Body of pancreas (tissue), 4 donors: ENCODE measurements around the gene MGLL. TPM values are rescaled to one million over a fixed set of nuclear protein-coding genes. Genes with fewer than 3 reads are reported as not detected.

Experiments
- ATAC-seq: fragments of 150-250 bp; one replicate; pipeline ENCODE4 v1.9.1; 2016
- DNase-seq, 4 donors: peaks; one replicate each; pipeline ENCODE4 v3.0.0-alpha.2; 2019
- H3K27ac ChIP-seq, 4 donors: fragments of 200-600 bp; sonication (generic); 1 replicate in 3 of 4; 2 replicates in 1 of 4; pipeline versions ENCODE4 v1.5.1 to v1.6.1; 2016 to 2019; ENCODE audit warnings: mild to moderate bottlenecking in 1 of 4, mixed read lengths in 1 of 4, moderate library complexity in 1 of 4
- H3K27me3 ChIP-seq, 2 donors: fragments of 200-600 bp; sonication (generic); one replicate each; pipeline ENCODE4 v1.6.0; 2016; ENCODE audit warnings: mild to moderate bottlenecking in 1 of 2
- H3K36me3 ChIP-seq, 2 donors: fragments of 200-600 bp; sonication (generic); replicated peaks in 1 of 2; 2 replicates each; pipeline ENCODE4 v1.5.1; 2016; ENCODE audit warnings: low read depth in 2 of 2; ENCODE audit not compliant: insufficient read depth in 1 of 2
- H3K4me1 ChIP-seq: fragments of 200-600 bp; sonication (generic); one replicate; pipeline ENCODE4 v1.6.0; 2016
- H3K4me3 ChIP-seq, 2 donors: fragments of 200-600 bp; sonication (generic); 1 replicate in 1 of 2; 2 replicates in 1 of 2; pipeline ENCODE4 v1.5.1; 2016 to 2019
- H3K9me3 ChIP-seq, 3 donors: fragments of 200-600 bp; sonication (generic); 1 replicate in 2 of 3; 2 replicates in 1 of 3; pipeline ENCODE4 v1.5.1; 2016
- POLR2A ChIP-seq, 3 donors: fragments of 450-650 bp; IDR thresholded peaks; one replicate each; pipeline ENCODE4 v1.6.1; 2016; ENCODE audit warnings: antibody characterized with exemption in 3 of 3, mild to moderate bottlenecking in 2 of 3
- WGBS, 2 donors: methylation state at CpG; one replicate each; pipeline ENCODE4 v1.1.5; 2017; 5-methylcytosine and 5-hydroxymethylcytosine counted together
- intact Hi-C: fragments of 100-400 bp; cut with DNase I; formaldehyde crosslinking; loops from one replicate; pipeline ENCODE4 v1.15.1; 2023
- total RNA-seq, 2 donors: library from RNA; depleted of rRNA; stranded (reverse); fragments of >200 nt; gene quantifications; one replicate each; pipeline ENCODE4 v1.1.0, GENCODE V29; 2016
- TF ChIP-seq, protein P1 (sequence below), 7 experiments: fragments of 450-650 bp in 4 of 7; fragments of 200-600 bp in 3 of 7; sonication (generic) in 3 of 7; IDR thresholded peaks; one replicate each; pipeline ENCODE4 v1.5.1; 2016 to 2019; ENCODE audit warnings: antibody characterized with exemption in 7 of 7

Gene MGLL
- total RNA-seq, 2 donors from 2014 or later, result 14.8 to 20.2 TPM

DNA sequence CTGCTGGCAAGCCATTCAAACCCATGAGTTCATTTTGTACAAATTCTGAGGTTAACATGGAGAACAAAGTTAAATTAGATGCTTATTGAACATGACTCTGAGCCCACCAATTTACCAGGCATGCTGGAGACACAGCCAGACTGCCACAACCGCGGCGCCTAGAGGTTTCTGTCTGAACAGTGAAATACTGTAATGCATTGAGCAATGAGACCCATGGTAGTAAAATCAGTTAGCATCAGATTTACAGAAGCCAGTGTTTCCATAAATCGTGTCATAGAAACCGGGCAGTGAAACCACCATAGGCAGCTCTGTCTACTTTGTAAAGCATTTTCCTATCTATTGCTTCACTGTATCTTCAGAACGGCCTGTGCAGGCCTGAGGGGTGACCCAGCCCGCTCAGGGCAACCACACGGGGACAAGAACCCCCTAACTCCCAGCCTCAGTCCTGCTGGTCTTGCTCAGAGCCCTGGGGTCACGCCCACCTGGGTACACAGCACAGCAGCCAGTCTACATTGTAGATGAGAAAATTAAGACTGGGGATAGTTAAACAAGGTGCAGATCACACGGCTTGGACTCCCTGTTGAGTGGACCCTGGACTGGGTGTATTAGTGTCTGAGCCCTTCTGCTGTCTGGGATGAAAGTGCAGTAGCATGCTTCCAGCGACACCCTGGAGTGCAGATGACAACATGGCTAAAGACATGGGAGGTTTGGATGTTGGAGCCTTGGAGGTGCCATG, 44.2 kb downstream of the MGLL start:
- ATAC-seq (no peak), DNase-seq (no peak)
- H3K4me1 ChIP-seq, result peaks cover 19% of the 10 kb centered on the region
- H3K27ac ChIP-seq, result no peak overlapping the region
- no peak overlapping the region for H3K4me3 ChIP-seq
- H3K9me3 ChIP-seq, result no peaks in the 10 kb centered on the region
- TF ChIP-seq, protein P1, sequence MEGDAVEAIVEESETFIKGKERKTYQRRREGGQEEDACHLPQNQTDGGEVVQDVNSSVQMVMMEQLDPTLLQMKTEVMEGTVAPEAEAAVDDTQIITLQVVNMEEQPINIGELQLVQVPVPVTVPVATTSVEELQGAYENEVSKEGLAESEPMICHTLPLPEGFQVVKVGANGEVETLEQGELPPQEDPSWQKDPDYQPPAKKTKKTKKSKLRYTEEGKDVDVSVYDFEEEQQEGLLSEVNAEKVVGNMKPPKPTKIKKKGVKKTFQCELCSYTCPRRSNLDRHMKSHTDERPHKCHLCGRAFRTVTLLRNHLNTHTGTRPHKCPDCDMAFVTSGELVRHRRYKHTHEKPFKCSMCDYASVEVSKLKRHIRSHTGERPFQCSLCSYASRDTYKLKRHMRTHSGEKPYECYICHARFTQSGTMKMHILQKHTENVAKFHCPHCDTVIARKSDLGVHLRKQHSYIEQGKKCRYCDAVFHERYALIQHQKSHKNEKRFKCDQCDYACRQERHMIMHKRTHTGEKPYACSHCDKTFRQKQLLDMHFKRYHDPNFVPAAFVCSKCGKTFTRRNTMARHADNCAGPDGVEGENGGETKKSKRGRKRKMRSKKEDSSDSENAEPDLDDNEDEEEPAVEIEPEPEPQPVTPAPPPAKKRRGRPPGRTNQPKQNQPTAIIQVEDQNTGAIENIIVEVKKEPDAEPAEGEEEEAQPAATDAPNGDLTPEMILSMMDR (IDR thresholded peaks at IDR 0.05), result no peak
- intact Hi-C loops, result no loop called here
- 83 to 89% methylated on average over 11 of the region's 11 CpGs for WGBS, 2 donors
- no peaks in the 10 kb centered on the region for H3K36me3 ChIP-seq
- no peaks in the 10 kb centered on the region for H3K27me3 ChIP-seq

DNA sequence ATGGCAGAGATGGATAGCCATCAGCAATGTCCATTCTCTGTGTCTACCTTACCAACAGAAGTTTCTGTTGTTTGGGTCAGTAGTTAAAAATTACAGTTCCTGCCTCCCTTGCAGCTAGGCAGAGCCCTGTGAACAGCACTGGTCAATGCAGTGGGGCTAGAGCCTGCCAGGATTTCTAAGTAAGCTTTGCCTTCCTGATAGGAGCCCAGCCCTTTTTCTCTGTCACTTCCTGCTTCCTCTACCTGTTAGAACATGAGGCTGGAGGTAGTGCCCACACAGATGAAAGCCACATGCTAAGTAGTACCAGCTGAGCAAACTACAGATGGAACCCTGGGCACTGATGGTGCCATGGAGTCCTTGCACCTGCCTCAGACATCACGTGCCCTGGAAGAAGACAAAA, 45.0 kb downstream of the MGLL start:
- 93 to 95% methylated on average over 1 of the region's 1 CpG for WGBS, 2 donors
- no peak for ATAC-seq
- H3K4me1 ChIP-seq, result peaks cover 19% of the 10 kb centered on the region

DNA sequence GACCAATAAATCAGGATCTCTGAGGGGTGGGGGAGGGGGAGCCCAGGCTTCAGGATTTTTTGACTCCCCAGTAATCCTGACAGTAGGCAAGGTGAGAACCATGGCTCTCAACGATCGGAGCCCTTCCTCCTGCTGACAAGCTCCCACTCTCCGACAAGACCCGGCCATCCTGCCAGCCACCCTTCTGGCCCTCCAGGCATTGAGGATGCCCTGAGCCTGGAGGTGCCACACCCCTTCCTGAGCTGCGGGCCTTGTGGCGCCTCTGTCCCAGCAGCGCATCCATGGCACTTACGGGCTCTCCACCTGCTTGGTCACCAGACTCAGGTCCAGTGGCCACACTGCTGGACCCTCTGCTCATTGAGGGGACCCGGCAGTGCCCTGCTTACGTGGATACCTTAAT, 46.0 kb downstream of the MGLL start:
- no peaks in the 10 kb centered on the region for H3K36me3 ChIP-seq
- no peak overlapping the region for H3K27ac ChIP-seq
- peaks cover 19% of the 10 kb centered on the region for H3K4me1 ChIP-seq
- TF ChIP-seq, protein P1 (IDR thresholded peaks at IDR 0.05), result no peak
- no peak for TF ChIP-seq POLR2A (IDR thresholded peaks at IDR 0.05)
- WGBS, 2 donors, result 88% methylated on average over 6 to 9 of the region's 10 CpGs
- ATAC-seq (no peak), DNase-seq (no peak)
- H3K4me3 ChIP-seq, result no peak overlapping the region
- no peaks in the 10 kb centered on the region for H3K9me3 ChIP-seq
- intact Hi-C loops, result no loop called here
- H3K27me3 ChIP-seq, result no peaks in the 10 kb centered on the region

More for the DNA sequence above, 45.0 kb downstream of the MGLL start:
- intact Hi-C loops, result no loop called here
- H3K4me3 ChIP-seq, result no peak overlapping the region
- no peaks in the 10 kb centered on the region for H3K36me3 ChIP-seq
- DNase-seq, result no peak
- no peaks in the 10 kb centered on the region for H3K27me3 ChIP-seq
- no peak overlapping the region for H3K27ac ChIP-seq
- TF ChIP-seq, protein P1 (IDR thresholded peaks at IDR 0.05), result no peak
- no peak for TF ChIP-seq POLR2A (IDR thresholded peaks at IDR 0.05)
- H3K9me3 ChIP-seq, result no peaks in the 10 kb centered on the region

DNA sequence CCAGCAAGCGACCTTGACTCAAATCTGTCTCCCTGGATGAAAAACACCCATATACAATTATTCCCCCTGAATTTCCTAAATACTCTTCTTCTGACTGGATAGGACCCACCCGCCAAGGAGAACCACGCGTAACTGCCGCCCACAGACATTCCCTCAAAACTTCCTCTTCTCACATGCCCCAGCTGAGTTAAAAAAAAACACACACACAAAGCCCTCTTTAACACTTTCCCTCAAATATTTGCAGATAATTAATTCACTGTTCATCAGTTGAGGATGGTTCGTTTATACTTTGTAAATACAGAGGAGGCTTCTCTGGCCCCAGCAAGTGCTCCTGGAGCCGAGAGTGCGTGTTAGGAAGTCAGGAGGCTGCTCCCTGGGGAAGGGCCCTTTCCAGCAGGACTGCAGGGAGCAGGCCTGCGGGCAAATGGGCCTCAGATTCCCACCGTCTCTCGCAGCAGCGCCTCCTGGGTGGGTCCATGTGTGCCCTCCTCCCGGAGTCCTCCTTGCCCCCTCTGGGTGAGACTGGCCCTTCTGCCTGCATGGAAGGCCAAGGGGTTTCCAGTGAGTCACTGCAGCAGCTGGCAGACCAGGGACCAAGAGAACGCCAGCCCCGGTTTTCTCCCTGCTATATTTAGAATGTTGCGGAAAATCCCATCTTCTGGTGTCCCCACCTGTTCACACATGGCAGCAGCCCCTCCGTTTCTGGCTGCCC, 46.8 kb downstream of the MGLL start:
- ATAC-seq, result peak; percentile 41
- TF ChIP-seq, protein P1 (IDR thresholded peaks at IDR 0.05), result no peak
- no peak for TF ChIP-seq POLR2A (IDR thresholded peaks at IDR 0.05)
- Histone ChIP-seq H3K4me1 (peaks cover 18% of the 10 kb centered on the region), H3K27ac (peak overlapping the region in 3 of 4 donors; percentile 29 to 41 (median 34)), H3K27me3 (no peaks in the 10 kb centered on the region), H3K36me3 (no peaks in the 10 kb centered on the region), H3K9me3 (no peaks in the 10 kb centered on the region), H3K4me3 (no peak overlapping the region)
- 36 to 40% methylated on average over 17 of the region's 17 CpGs for WGBS, 2 donors
- peak in 1 of 4 donors; percentile 29 for DNase-seq
- intact Hi-C loops, result no loop called here
